Uterus (tissue), 2 donors: ENCODE measurements around the gene GRIK1.

Experiments
- CTCF ChIP-seq, 4 experiments: fragments of 200-600 bp in 2 of 4; fragments of 450-650 bp in 2 of 4; sonication (generic) in 2 of 4; IDR thresholded peaks; one replicate each; pipeline ENCODE4 v1.5.1; 2016 to 2019; ENCODE audit warnings: antibody characterized with exemption in 4 of 4, mild to moderate bottlenecking in 2 of 4, moderate library complexity in 1 of 4
- POLR2A ChIP-seq, 2 donors: fragments of 450-650 bp; IDR thresholded peaks; one replicate each; pipeline ENCODE4 v1.6.1; 2016; ENCODE audit warnings: antibody characterized with exemption in 2 of 2, mild to moderate bottlenecking in 1 of 2, moderate library complexity in 1 of 2

- TF ChIP-seq CTCF (IDR thresholded peaks at IDR 0.05) (no peak), POLR2A (IDR thresholded peaks at IDR 0.05) (no peak)
Measured at GRCh38 chr21:29654855-29655254, 284.9 kb downstream of the GRIK1 start.
